Tibial nerve (tissue), 4 donors: Measurements from ENCODE around the gene GNAQ. TPM values are rescaled to one million over a fixed set of nuclear protein-coding genes. Genes with fewer than 3 reads are reported as not detected.

Experiments used
- DNase-seq, 2 donors: peaks; one replicate each; pipeline ENCODE4 v3.0.0-alpha.2; 2019; ENCODE audit warnings: low spot score in 2 of 2
- H3K27ac ChIP-seq, 4 donors: fragments of 200-600 bp; sonication (generic) in 3 of 4; one replicate each; pipeline ENCODE4 v1.5.1; 2017 to 2019; ENCODE audit warnings: mild to moderate bottlenecking in 1 of 4
- H3K27me3 ChIP-seq, 2 donors: fragments of 200-600 bp; sonication (generic) in 1 of 2; one replicate each; pipeline versions ENCODE4 v1.5.1 to v1.6.0; 2017 to 2019
- H3K36me3 ChIP-seq, 3 donors: fragments of 200-600 bp; sonication (generic); one replicate each; pipeline ENCODE4 v1.5.1; 2018 to 2019
- H3K4me1 ChIP-seq, 4 donors: fragments of 200-600 bp; sonication (generic) in 3 of 4; one replicate each; pipeline ENCODE4 v1.5.1; 2017 to 2019
- H3K4me3 ChIP-seq, 4 donors: fragments of 200-600 bp; sonication (generic) in 3 of 4; one replicate each; pipeline ENCODE4 v1.5.1; 2017 to 2019; ENCODE audit warnings: mild to moderate bottlenecking in 1 of 4, moderate library complexity in 1 of 4
- H3K9me3 ChIP-seq, 4 donors: fragments of 200-600 bp; sonication (generic) in 3 of 4; one replicate each; pipeline ENCODE4 v1.5.1; 2017 to 2019
- EP300 ChIP-seq, 2 donors: sonication (generic); formaldehyde crosslinking; IDR thresholded peaks; one replicate each; pipeline ENCODE4 v1.6.1; 2017; ENCODE audit warnings: antibody characterized with exemption in 2 of 2, mild to moderate bottlenecking in 1 of 2
- POLR2A ChIP-seq, 2 donors: fragments of 450-650 bp; IDR thresholded peaks; one replicate each; pipeline ENCODE4 v1.6.1; 2017; ENCODE audit warnings: antibody characterized with exemption in 2 of 2, mild to moderate bottlenecking in 2 of 2, moderate library complexity in 2 of 2
- WGBS, 2 donors: methylation state at CpG; one replicate each; pipeline ENCODE4 v1.1.5; 2018; 5-methylcytosine and 5-hydroxymethylcytosine counted together
- total RNA-seq, 4 donors: library from RNA; depleted of rRNA; stranded (reverse); fragments of >200 nt; gene quantifications; one replicate each; pipeline ENCODE4 v1.1.0, GENCODE V29; 2016
- TF ChIP-seq, protein P1 (sequence below), 5 experiments: fragments of 200-600 bp in 3 of 5; fragments of 450-650 bp in 2 of 5; sonication (generic) in 3 of 5; IDR thresholded peaks; one replicate each; pipeline ENCODE4 v1.5.1; 2016 to 2019; ENCODE audit warnings: antibody characterized with exemption in 5 of 5, mild to moderate bottlenecking in 3 of 5, moderate library complexity in 2 of 5

Gene GNAQ
- total RNA-seq, 4 donors from 2014 or later = 38.7 to 50.3 (median 41.6) TPM

DNA sequence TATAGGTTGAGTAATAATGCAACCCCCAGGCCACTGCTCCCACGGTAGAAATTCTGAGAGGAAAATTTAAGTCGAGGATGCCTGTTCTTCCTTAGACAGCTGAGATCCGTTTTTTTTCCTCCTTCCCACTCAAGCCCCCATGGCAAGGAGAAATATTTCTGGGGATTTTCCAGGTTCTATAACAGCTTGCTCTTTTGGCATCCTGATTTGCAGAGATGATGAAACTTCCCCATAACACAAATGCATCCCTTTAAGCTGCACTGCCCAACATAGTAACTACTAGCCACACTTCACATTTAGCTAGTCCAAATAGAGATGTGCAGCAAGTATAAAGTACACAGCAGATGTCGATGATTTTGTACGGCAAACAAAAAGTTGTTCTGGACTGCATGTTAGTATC is 351.0 kb downstream of the GNAQ start:
- Histone ChIP-seq H3K27ac (no peak overlapping the region), H3K4me3 (no peak overlapping the region), H3K9me3 (no peaks in the 10 kb centered on the region), H3K36me3 (no peaks in the 10 kb centered on the region), H3K27me3 (no peaks in the 10 kb centered on the region), H3K4me1 (no peaks in the 10 kb centered on the region)
- 66 to 73% methylated on average over 5 of the region's 5 CpGs for WGBS, 2 donors
- DNase-seq = no peak
- TF ChIP-seq, protein P1, sequence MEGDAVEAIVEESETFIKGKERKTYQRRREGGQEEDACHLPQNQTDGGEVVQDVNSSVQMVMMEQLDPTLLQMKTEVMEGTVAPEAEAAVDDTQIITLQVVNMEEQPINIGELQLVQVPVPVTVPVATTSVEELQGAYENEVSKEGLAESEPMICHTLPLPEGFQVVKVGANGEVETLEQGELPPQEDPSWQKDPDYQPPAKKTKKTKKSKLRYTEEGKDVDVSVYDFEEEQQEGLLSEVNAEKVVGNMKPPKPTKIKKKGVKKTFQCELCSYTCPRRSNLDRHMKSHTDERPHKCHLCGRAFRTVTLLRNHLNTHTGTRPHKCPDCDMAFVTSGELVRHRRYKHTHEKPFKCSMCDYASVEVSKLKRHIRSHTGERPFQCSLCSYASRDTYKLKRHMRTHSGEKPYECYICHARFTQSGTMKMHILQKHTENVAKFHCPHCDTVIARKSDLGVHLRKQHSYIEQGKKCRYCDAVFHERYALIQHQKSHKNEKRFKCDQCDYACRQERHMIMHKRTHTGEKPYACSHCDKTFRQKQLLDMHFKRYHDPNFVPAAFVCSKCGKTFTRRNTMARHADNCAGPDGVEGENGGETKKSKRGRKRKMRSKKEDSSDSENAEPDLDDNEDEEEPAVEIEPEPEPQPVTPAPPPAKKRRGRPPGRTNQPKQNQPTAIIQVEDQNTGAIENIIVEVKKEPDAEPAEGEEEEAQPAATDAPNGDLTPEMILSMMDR (IDR thresholded peaks at IDR 0.05) = no peak
- no peak for TF ChIP-seq POLR2A (IDR thresholded peaks at IDR 0.05)
- TF ChIP-seq EP300 (IDR thresholded peaks at IDR 0.05) = no peak

GRCh38 chr9:77679661-77680368 is 351.8 kb downstream of the GNAQ start:
- Histone ChIP-seq H3K27ac (no peak overlapping the region), H3K4me1 (no peaks in the 10 kb centered on the region), H3K36me3 (no peaks in the 10 kb centered on the region), H3K9me3 (no peaks in the 10 kb centered on the region), H3K27me3 (no peaks in the 10 kb centered on the region), H3K4me3 (no peak overlapping the region)
- no peak for DNase-seq
- TF ChIP-seq POLR2A (IDR thresholded peaks at IDR 0.05) (no peak), EP300 (IDR thresholded peaks at IDR 0.05) (no peak)
- TF ChIP-seq, protein P1 (IDR thresholded peaks at IDR 0.05) = no peak
- WGBS, 2 donors = 51 to 66% methylated on average over 9 of the region's 9 CpGs

- no peak overlapping the region for H3K27ac ChIP-seq
- no peaks in the 10 kb centered on the region for H3K9me3 ChIP-seq
- TF ChIP-seq POLR2A (IDR thresholded peaks at IDR 0.05) = no peak
- TF ChIP-seq, protein P1 (IDR thresholded peaks at IDR 0.05) = no peak
- no peak for TF ChIP-seq EP300 (IDR thresholded peaks at IDR 0.05)
- no peaks in the 10 kb centered on the region for H3K4me1 ChIP-seq
- DNase-seq = no peak
- H3K27me3 ChIP-seq = no peaks in the 10 kb centered on the region
- no peaks in the 10 kb centered on the region for H3K36me3 ChIP-seq
- no peak overlapping the region for H3K4me3 ChIP-seq
- WGBS, 2 donors = 43 to 65% methylated on average over 2 of the region's 2 CpGs
These were observed 352.5 kb downstream of the GNAQ start for GRCh38 chr9:77679088-77679487.

DNA sequence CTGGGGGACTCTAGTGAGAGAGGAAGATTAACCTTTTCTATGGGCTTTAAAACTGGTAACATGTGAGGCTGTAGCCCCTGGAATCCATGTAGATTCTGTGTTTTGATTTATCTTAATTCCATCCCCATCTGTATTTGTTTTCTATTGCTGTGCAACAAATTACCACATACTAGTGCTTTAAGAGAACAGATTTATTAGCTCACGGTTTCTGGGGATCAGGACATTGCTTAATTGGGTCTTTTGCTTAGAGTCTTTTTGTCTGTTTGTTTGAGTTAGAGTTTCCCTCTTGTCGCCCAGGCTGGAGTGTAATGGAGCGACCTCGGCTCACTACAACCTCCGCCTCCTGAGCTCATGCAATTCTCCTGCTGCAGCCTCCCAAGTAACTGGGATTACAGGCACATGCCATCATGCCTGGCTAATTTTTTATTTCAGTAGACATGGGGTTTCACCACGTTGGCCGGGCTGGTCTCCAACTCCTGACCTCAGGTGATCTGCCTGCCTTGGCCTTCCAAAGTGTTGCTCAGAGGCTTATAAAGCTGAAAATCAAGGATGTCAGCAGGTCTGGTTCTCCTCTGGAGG is 353.6 kb downstream of the GNAQ start:
- TF ChIP-seq EP300 (IDR thresholded peaks at IDR 0.05) = no peak
- no peak for TF ChIP-seq POLR2A (IDR thresholded peaks at IDR 0.05)
- Histone ChIP-seq H3K27ac (no peak overlapping the region), H3K36me3 (no peaks in the 10 kb centered on the region), H3K4me1 (no peaks in the 10 kb centered on the region), H3K4me3 (no peak overlapping the region), H3K27me3 (no peaks in the 10 kb centered on the region), H3K9me3 (no peaks in the 10 kb centered on the region)
- WGBS, 2 donors = 77 to 78% methylated on average over 7 of the region's 7 CpGs
- DNase-seq = no peak

DNA sequence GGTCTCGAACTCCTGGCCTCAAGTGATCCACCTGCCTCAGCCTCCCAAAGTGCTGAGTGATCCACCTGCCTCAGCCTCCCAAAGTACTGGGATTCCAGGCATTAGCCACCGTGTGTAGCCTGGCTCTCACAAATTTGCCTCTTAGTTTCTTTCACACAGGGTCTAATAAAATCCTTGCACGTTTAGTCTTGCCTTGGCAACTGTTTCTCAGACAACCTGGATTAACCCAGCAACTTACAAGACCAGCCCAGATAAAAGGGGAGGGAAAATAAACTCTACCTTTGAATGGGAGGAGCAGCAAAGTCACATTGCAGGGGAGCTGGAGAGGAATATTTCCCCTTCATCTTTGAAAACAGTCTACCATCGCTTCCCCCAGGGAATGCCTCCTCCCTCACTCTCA is 354.2 kb downstream of the GNAQ start:
- no peak for DNase-seq
- 77 to 80% methylated on average over 4 of the region's 4 CpGs for WGBS, 2 donors
- Histone ChIP-seq H3K27ac (no peak overlapping the region), H3K27me3 (no peaks in the 10 kb centered on the region), H3K4me3 (no peak overlapping the region), H3K9me3 (no peaks in the 10 kb centered on the region), H3K4me1 (no peaks in the 10 kb centered on the region), H3K36me3 (no peaks in the 10 kb centered on the region)
- TF ChIP-seq POLR2A (IDR thresholded peaks at IDR 0.05) (no peak), EP300 (IDR thresholded peaks at IDR 0.05) (no peak)
- TF ChIP-seq, protein P1 (IDR thresholded peaks at IDR 0.05) = no peak
